GM19468 (cell line): ENCODE data around the gene KLHL41.
"Not testable (repeated sequence)": the region's sequence is repeated elsewhere in the genome, so short reads cannot be mapped to it uniquely, and the experiment has no call there.

Experiments
- ATAC-seq: cut with Tn5 transposase; IDR thresholded peaks from one replicate; pipeline ENCODE4 v1.9.1; 2021; ENCODE audit warnings: mild to moderate bottlenecking, moderate library complexity, moderate number of reproducible peaks; ENCODE audit not compliant: unreplicated experiment; ENCODE audit errors: extremely low read depth

The KLHL41 gene

GRCh38 chr2:169507698-169508097, 1.8 kb upstream of the KLHL41 start:
- no peak for ATAC-seq

- no peak for ATAC-seq
Observed at GRCh38 chr2:169509955-169510354, 453 bp downstream of the KLHL41 start.

GRCh38 chr2:169510496-169510895, 994 bp downstream of the KLHL41 start:
- ATAC-seq: no peak

- ATAC-seq: no peak
Observed at GRCh38 chr2:169511818-169512217, 2.3 kb downstream of the KLHL41 start.

- ATAC-seq: no peak
Observed at GRCh38 chr2:169512525-169512924, 3.0 kb downstream of the KLHL41 start.

GRCh38 chr2:169513094-169513493, 3.6 kb downstream of the KLHL41 start:
- ATAC-seq: no peak

- ATAC-seq: no peak
Observed at GRCh38 chr2:169513926-169514325, 4.4 kb downstream of the KLHL41 start.

- not testable (repeated sequence) for ATAC-seq
Observed at GRCh38 chr2:169514758-169515157, 5.3 kb downstream of the KLHL41 start.

GRCh38 chr2:169516488-169516995, 7.0 kb downstream of the KLHL41 start:
- ATAC-seq: not testable (repeated sequence)

GRCh38 chr2:169520896-169521295, 11.4 kb downstream of the KLHL41 start:
- ATAC-seq: no peak

- ATAC-seq: no peak
Observed at GRCh38 chr2:169523681-169524080, 14.2 kb downstream of the KLHL41 start.

- no peak for ATAC-seq
Observed at GRCh38 chr2:169525434-169525833, 15.9 kb downstream of the KLHL41 start.

- ATAC-seq: no peak
Observed at GRCh38 chr2:169526451-169526850, 16.9 kb downstream of the KLHL41 start.

- ATAC-seq: peak; percentile 68
Observed at GRCh38 chr2:169528271-169528701, 18.8 kb downstream of the KLHL41 start.

- not testable (repeated sequence) for ATAC-seq
Observed at GRCh38 chr2:169539460-169539859, 30.0 kb downstream of the KLHL41 start.

- no peak for ATAC-seq
Observed at GRCh38 chr2:169540146-169540545, 30.6 kb downstream of the KLHL41 start.

- ATAC-seq: no peak
Observed at GRCh38 chr2:169542433-169542832, 32.9 kb downstream of the KLHL41 start.

- no peak for ATAC-seq
Observed at GRCh38 chr2:169546756-169547155, 37.3 kb downstream of the KLHL41 start.

- ATAC-seq: no peak
Observed at GRCh38 chr2:169561364-169561763, 51.9 kb downstream of the KLHL41 start.

- ATAC-seq: not testable (repeated sequence)
Observed at GRCh38 chr2:169562084-169562483, 52.6 kb downstream of the KLHL41 start.

- ATAC-seq: no peak
Observed at GRCh38 chr2:169562519-169562918, 53.0 kb downstream of the KLHL41 start.

GRCh38 chr2:169565686-169566085, 56.2 kb downstream of the KLHL41 start:
- no peak for ATAC-seq

GRCh38 chr2:169569948-169570347, 60.4 kb downstream of the KLHL41 start:
- no peak for ATAC-seq
